ACC112 (cell line): Measurements from ENCODE around the gene ALPI.

ENCODE experiments used
- H2AFZ ChIP-seq: fragments of 200-600 bp; sonication (generic); one replicate; pipeline ENCODE4 v1.6.0; 2017; ENCODE audit warnings: antibody characterized with exemption, low read length; ENCODE audit not compliant: unreplicated experiment
- H3K27ac ChIP-seq: fragments of 200-600 bp; sonication (generic); 2 replicates; pipeline ENCODE4 v1.5.1; 2014; ENCODE audit warnings: low read depth, mild to moderate bottlenecking, antibody characterized with exemption, low read length, moderate library complexity
- H3K27me3 ChIP-seq: fragments of 200-600 bp; sonication (generic); 2 replicates; pipeline ENCODE4 v1.6.1; 2014; ENCODE audit warnings: mild to moderate bottlenecking, antibody characterized with exemption, low read length, moderate library complexity, mixed read lengths; ENCODE audit not compliant: insufficient read depth
- H3K36me3 ChIP-seq: fragments of 200-600 bp; sonication (generic); 2 replicates; pipeline ENCODE4 v1.6.1; 2016; ENCODE audit warnings: mild to moderate bottlenecking, antibody characterized with exemption, low read length, moderate library complexity, mixed read lengths; ENCODE audit not compliant: insufficient read depth
- H3K4me1 ChIP-seq: fragments of 200-600 bp; sonication (generic); one replicate; pipeline ENCODE4 v1.6.1; 2016; ENCODE audit warnings: low read length, mixed read lengths; ENCODE audit not compliant: insufficient read depth, unreplicated experiment, control insufficient read depth
- H3K4me3 ChIP-seq: fragments of 200-600 bp; sonication (generic); 2 replicates; pipeline ENCODE4 v1.5.1; 2014; ENCODE audit warnings: mild to moderate bottlenecking, low read depth, low read length
- H3K79me2 ChIP-seq: fragments of 200-600 bp; sonication (generic); one replicate; pipeline ENCODE4 v1.6.0; 2016; ENCODE audit warnings: low read length; ENCODE audit not compliant: control insufficient read depth, unreplicated experiment, insufficient read depth

Gene ALPI

GRCh38 chr2:232456296-232457120 is 555 bp downstream of the ALPI start:
- Histone ChIP-seq H3K36me3 (no peaks in the 10 kb centered on the region), H3K27ac (no peak overlapping the region), H3K4me3 (no peak overlapping the region), H3K27me3 (peaks cover 49% of the 10 kb centered on the region), H3K79me2 (no peaks in the 10 kb centered on the region), H3K4me1 (peaks cover 11% of the 10 kb centered on the region), H2AFZ (no peak overlapping the region)

- H2AFZ ChIP-seq, result no peak overlapping the region
- H3K4me3 ChIP-seq, result no peak overlapping the region
- H3K27me3 ChIP-seq, result peaks cover 54% of the 10 kb centered on the region
- H3K4me1 ChIP-seq, result peaks cover 11% of the 10 kb centered on the region
- no peaks in the 10 kb centered on the region for H3K36me3 ChIP-seq
- no peaks in the 10 kb centered on the region for H3K79me2 ChIP-seq
- no peak overlapping the region for H3K27ac ChIP-seq
These were observed 1.4 kb downstream of the ALPI start for GRCh38 chr2:232457121-232458011.

- no peaks in the 10 kb centered on the region for H3K79me2 ChIP-seq
- no peak overlapping the region for H3K27ac ChIP-seq
- H3K36me3 ChIP-seq, result no peaks in the 10 kb centered on the region
- H2AFZ ChIP-seq, result no peak overlapping the region
- H3K27me3 ChIP-seq, result peaks cover 58% of the 10 kb centered on the region
- no peak overlapping the region for H3K4me3 ChIP-seq
- H3K4me1 ChIP-seq, result peaks cover 11% of the 10 kb centered on the region
These were observed 2.2 kb downstream of the ALPI start for GRCh38 chr2:232458051-232458660.

- Histone ChIP-seq H3K27me3 (peaks cover 52% of the 10 kb centered on the region), H2AFZ (no peak overlapping the region), H3K79me2 (no peaks in the 10 kb centered on the region), H3K4me3 (no peak overlapping the region), H3K36me3 (no peaks in the 10 kb centered on the region), H3K4me1 (peaks cover 11% of the 10 kb centered on the region), H3K27ac (no peak overlapping the region)
These were observed 2.9 kb downstream of the ALPI start for GRCh38 chr2:232458661-232459418.

- H3K27me3 ChIP-seq, result peaks cover 51% of the 10 kb centered on the region
- no peaks in the 10 kb centered on the region for H3K79me2 ChIP-seq
- no peak overlapping the region for H3K27ac ChIP-seq
- H3K4me1 ChIP-seq, result peaks cover 11% of the 10 kb centered on the region
- H3K36me3 ChIP-seq, result no peaks in the 10 kb centered on the region
- no peak overlapping the region for H3K4me3 ChIP-seq
- no peak overlapping the region for H2AFZ ChIP-seq
These were observed 3.6 kb downstream of the ALPI start for GRCh38 chr2:232459419-232460035.

- Histone ChIP-seq H3K36me3 (no peaks in the 10 kb centered on the region), H3K4me1 (peaks cover 11% of the 10 kb centered on the region), H3K4me3 (no peak overlapping the region), H3K79me2 (no peaks in the 10 kb centered on the region), H3K27ac (no peak overlapping the region), H2AFZ (no peak overlapping the region), H3K27me3 (peaks cover 46% of the 10 kb centered on the region)
These were observed 4.2 kb downstream of the ALPI start for GRCh38 chr2:232460171-232460570.

GRCh38 chr2:232463701-232464543 is 8.0 kb downstream of the ALPI start:
- H3K4me1 ChIP-seq, result peaks cover 11% of the 10 kb centered on the region
- H3K27ac ChIP-seq, result no peak overlapping the region
- no peak overlapping the region for H2AFZ ChIP-seq
- no peak overlapping the region for H3K4me3 ChIP-seq
- H3K27me3 ChIP-seq, result peaks cover 37% of the 10 kb centered on the region
- H3K36me3 ChIP-seq, result no peaks in the 10 kb centered on the region
- H3K79me2 ChIP-seq, result no peaks in the 10 kb centered on the region

- Histone ChIP-seq H3K4me3 (no peak overlapping the region), H3K79me2 (no peaks in the 10 kb centered on the region), H2AFZ (no peak overlapping the region), H3K36me3 (no peaks in the 10 kb centered on the region), H3K27ac (no peak overlapping the region), H3K4me1 (peaks cover 11% of the 10 kb centered on the region), H3K27me3 (peaks cover 37% of the 10 kb centered on the region)
These were observed 8.6 kb downstream of the ALPI start for GRCh38 chr2:232464544-232464885.

GRCh38 chr2:232465061-232465460 is 9.1 kb downstream of the ALPI start:
- Histone ChIP-seq H3K4me1 (peaks cover 11% of the 10 kb centered on the region), H3K27me3 (peaks cover 39% of the 10 kb centered on the region), H3K4me3 (no peak overlapping the region), H2AFZ (no peak overlapping the region), H3K79me2 (no peaks in the 10 kb centered on the region), H3K36me3 (no peaks in the 10 kb centered on the region), H3K27ac (no peak overlapping the region)
